Embryonic facial prominence (tissue), 1 donor: Measurements from ENCODE around the gene FRS2.
"Not testable (repeated sequence)": the region's sequence is repeated elsewhere in the genome, so short reads cannot be mapped to it uniquely, and the experiment has no call there.

Experiments used
- DNase-seq: peaks from one replicate; pipeline ENCODE4 v3.0.0-alpha.2; 2016; ENCODE audit errors: extremely low spot score

The FRS2 gene

DNA sequence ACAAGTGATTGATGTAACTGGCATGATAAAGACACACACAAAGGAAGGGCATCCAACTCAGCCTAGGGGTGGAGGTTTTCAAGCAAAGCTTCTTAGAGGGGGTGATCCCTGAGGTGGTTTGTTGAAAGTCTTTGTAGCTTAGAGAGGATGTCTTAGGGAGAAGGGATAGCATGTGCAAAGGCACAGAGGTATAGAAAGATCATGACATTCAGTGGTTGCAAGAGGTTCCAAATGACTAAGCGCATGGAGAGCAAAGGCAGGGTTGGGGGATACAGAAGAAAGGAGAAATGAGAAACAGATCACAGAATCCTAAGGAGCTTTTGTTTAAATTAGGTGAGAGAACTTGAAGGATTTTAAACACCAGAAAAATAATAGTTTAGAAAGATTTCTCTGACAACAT lies 109.9 kb downstream of the FRS2 start:
- no peak for DNase-seq

DNA sequence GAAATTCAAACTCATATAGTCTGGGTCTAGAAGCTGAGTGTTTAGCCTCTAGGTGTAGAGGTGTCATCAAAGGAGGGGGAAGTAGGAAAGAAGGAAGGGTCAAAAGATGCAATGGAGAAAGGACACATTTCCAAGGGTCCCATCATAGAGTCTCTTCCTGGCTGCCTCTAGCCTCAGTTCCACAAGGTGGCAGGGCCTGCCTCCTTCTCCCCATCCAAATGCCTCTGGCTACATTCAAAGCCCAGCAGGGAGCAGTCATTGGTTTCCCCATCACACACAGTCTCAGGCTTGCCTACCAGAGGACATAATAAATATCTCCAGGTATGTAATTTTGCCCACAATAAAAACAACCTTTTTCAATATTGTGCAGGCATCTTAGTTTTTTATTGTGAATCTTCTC lies 113.0 kb downstream of the FRS2 start:
- DNase-seq, result no peak

GRCh38 chr12:69585189-69586062 lies 115.2 kb downstream of the FRS2 start, which contains the start of gene CCT2:
Gene CCT2 (plus strand): TSS chr12:69585459. CDS start chr12:69585522, 63 bp downstream.
- peak; percentile 100 for DNase-seq

DNA sequence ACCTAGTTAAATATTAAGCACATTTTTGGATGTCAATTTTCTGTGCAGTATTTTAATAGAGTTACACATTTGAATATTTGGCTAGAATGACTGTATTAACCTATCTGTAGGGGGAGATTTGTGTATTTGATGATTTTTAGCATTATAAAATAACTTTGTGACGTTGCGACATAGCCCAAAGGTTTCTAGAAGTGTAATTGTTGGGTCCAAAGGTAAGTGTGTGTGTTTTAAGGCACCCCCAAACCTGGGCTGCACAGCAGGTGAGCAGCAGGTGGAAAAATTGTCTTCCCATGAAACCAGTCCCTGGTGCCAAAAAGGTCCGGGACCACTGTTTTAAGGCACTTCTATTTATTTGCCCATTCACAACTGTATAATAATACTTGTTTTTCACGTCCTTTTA lies 118.3 kb downstream of the FRS2 start:
- DNase-seq, result no peak

DNA sequence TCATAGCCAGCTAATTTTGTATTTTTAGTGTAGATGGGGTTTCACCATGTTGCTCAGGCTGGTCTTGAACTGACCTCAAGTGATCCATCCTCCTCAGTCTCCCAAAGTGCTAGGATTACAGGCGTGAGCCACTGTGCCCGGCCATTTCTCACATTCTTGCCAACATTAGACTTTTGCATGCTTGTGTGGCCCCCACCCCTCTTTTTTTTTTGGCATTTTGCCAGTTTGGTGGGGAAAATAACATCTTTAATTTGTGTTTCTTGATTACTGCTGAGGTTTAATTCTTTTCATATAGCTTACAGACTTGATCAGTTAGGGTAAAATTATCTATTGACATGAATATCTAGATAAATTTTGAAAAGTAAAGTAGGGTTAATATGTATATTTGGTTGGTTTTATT lies 118.9 kb downstream of the FRS2 start:
- DNase-seq, result no peak

DNA sequence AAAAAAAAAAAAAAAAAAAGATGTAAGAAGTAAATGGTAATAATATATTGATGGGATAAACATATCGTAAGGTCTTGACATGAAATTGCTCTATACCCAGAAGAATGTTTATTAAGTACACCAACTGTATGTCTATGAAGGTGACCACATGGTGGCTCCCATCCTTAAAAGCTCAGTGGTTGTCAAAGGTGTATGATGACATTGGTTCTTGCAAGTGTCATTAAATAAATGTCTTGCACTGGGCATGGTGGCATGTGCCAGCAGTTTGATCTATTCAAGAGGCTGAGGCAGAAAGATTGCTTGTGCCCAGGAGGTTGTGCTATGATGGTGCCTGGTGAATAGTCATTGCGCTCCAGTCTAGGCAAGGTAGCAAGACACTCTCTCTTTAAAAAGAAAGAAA lies 125.5 kb downstream of the FRS2 start:
- DNase-seq, result no peak

DNA sequence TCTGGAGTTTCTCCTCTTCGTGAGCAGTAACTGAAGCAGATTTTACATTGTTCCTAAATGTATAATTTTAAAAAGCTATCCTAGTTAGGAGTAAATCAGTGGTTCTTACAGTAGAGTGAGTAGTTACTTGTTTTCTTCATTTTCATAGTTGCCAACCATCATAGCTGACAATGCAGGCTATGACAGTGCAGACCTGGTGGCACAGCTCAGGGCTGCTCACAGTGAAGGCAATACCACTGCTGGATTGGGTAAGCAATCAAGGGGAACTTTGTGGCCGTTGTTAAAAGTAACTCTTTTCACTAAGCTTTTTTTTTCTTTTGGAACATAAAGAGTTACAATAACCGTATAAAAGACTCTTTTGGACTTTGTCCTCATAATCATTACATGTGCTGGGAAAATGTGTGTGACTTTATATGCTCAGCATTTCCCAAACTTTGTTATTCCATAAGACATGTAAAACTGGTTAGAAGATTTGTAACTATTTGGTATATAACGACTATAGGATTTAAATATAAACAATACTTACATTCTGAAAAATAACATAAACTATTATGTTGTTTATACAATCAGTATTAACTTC lies 128.1 kb downstream of the FRS2 start:
- DNase-seq, result no peak

GRCh38 chr12:69600804-69601203 lies 130.6 kb downstream of the FRS2 start:
- DNase-seq, result no peak

DNA sequence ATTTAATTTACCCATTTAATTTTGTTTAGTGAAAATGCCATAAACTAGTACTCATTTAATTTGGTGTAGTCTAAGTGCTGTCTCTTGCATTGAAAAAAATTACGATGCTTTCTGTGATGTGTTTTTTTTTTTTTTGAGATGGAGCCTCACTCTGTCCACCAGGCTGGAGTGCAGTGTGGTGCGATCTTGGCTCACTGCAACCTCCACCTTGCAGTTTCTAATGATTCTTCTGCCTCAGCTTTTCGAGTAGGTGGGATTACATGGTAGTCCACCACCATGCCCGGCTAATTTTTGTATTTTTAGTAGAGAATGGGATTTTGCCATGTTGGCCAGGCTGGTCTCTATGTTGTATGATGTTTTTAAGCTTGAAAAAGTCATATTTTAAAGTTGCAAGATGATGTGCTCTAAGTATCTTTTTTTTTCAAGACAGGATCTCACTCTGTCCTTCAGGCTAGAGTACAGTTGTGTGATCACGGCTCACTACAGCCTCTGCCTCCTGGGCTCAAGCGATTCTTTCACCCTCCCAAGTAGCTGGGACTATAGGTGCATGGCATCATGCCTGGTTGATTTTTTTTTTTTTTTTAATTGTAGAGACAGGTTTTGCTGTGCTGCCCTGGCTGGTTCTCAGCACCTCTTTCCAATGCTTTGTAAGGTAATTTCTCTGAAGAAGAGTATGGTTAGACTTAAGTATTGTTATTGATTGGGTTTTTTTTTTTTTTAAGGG lies 131.9 kb downstream of the FRS2 start:
- DNase-seq, result no peak

DNA sequence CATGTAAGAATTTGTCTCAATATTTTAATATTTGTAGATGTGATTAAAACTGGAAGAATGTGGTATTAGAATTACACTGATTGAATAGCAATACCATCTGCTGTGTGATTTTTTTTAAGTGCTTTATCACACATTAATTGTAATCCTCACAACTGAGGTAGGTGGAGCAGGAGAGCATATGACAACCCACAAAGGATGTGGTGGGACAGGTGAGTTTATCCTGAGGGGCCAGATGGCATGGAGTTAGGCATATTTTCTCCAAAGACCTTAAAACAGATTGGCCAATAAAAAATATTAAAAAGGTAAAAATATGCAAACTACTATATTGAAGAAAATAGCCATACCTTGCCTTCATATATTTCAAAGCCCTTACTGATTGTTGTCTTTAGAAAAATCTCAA lies 132.8 kb downstream of the FRS2 start:
- no peak for DNase-seq

- DNase-seq, result not testable (repeated sequence)
These were observed 133.4 kb downstream of the FRS2 start for GRCh38 chr12:69603556-69603955.

- not testable (repeated sequence) for DNase-seq
These were observed 134.1 kb downstream of the FRS2 start for GRCh38 chr12:69604275-69604674.

DNA sequence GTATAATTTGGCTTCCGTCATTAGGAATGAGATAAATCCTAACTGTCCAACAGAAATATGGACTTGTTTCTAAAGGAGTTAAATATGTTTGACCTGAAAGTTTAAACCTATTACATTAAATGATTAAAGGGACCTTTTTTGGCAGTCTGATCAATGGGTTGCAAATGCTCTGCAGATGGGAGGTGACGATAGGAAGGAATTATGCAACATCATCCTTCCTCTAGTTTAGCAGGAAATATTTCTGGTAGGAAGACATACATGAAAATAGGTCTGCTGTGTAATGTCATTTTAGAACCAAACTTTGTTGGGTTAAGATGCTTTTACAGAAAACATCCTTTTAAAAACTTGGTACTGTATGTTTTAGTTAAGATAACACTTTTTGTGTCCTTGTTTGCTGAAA lies 137.9 kb downstream of the FRS2 start:
- DNase-seq, result no peak

DNA sequence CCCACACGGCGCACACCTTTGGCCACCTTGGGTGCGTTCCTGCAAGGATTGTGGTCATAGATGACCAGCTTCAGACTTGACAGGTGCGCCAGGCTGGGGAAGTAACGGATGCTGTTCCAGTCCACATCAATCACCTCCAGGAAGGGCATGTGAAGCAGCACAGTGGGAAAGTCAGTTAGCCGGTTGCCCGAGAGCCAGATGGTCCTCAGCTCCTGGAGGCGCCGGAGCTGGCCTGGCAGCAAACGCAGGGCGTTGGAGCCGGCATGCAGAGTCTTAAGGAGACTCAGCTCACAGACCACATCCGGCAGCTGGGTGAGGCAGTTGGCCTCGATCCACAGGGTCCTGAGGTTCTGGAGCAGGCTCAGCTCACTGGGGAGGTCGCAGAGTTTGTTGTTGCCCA lies 139.9 kb downstream of the FRS2 start:
- DNase-seq, result no peak

- DNase-seq, result no peak
These were observed 140.5 kb downstream of the FRS2 start, which contains the start of gene LRRC10 for GRCh38 chr12:69610729-69611128. Gene LRRC10 (minus strand): TSS chr12:69610907. CDS start chr12:69610838, 69 bp downstream.

DNA sequence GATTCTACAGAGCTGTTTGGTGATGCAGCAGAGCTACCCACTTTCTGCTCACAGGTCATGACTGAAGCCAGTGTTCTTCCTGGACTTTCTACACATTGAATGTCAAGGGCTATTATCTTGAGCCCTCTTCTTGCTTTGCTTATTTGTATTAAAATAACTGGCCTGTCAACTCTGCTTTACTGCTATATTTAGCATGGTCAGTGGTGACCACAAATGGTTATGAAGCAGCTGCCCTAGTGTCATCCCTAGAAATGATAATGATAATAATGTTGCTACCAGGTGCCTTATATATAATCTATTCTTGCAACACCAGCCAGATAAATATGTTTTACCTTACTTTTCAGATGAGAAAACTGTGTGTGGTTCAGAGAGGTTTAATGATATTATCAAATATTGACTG lies 143.2 kb downstream of the FRS2 start:
- no peak for DNase-seq

GRCh38 chr12:69616025-69616424 lies 145.8 kb downstream of the FRS2 start:
- no peak for DNase-seq

GRCh38 chr12:69619050-69619449 lies 148.9 kb downstream of the FRS2 start:
- DNase-seq, result no peak

DNA sequence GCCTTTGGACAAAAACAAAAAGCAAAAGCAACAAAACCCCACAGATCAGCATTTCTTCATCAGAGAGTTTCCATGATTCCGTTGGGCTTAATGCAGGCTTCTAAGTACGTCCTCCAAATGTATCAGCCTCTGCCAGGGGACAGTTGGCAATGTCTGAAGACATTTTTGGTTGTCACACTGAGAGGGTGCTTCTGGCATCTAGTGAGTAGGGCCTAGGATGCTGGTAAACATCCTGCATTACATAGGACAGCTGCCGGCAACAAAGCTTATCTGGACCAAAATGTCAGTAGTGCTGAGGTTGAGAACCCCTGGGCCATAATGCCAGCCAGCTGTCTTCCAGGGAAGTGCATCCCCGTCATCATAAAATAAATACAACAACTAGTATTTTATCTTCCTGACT lies 149.9 kb downstream of the FRS2 start:
- no peak for DNase-seq

DNA sequence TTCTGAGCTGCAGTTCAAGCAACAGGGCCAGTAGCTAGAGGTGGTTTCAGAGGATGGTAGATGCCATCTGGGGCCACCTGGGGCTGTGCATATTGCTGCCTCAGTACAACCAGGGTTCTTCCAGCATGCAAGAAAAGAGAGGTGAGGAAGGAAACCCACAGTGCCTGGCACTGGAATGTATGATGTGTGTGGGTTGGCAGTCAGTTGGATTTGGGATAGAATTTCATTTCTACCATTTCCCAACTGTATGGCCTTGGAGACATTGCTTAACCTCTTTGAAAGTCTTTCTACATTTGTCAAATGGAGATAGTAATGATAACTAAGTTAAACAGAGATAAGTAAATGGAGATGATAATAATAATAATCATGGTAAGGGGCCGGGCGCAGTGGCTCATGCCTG lies 150.7 kb downstream of the FRS2 start:
- DNase-seq, result no peak

DNA sequence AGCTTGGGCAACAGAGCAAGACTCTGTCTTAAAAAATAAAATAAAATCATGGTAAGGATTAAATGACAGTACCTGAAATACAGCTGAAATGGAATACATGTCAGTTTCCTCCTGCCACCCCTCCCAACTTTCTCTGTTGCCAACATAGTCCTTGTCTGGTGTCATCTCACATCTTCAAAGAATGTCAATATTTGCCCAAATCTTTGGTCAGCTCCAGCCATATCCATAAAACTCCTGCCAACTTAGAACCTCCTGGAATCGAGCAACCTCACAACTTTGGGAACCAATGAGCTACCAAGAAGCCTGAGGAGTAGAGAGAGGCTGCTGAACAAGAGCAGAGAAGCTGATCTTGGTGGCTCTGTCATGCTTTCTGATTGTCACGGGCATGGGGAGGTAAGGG lies 151.4 kb downstream of the FRS2 start:
- DNase-seq, result no peak

DNA sequence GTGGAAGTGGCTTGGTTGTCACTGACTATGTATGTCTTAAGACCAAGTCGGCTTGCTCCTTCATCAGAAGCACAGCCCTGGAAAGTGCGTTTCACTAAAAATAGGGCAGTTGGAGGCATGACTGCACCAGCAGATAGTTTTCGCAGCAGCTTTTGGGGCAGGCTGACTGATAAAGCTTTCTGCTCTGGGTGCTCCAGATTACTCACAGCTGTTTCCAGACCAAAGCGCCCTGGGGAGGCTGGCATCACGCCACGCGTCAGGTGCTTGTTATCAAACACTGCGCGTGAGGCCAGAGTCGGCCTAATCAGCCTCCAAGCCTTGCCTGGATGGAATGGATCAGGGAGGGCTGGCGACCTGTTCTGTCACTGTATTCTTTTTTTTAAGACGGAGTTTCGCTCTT lies 153.8 kb downstream of the FRS2 start:
- DNase-seq, result no peak

DNA sequence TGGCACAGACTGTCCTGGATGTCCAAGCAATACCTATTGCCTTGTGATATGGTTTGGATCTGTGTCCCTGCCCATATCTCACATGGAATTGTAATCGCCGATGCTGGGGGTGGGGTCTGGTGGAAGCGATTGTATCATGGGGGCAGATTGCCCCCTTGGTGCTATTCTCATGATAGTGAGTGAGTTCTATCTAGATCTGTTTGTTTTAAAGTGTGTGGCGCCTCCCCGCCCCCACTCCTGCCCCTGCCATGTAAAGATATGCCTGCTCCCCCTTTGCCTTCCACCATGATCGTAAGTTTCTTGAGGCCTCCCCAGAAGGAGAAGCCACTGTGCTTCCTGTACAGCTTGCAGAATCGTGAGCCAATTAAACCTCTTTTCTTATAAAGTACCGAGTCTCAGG lies 157.3 kb downstream of the FRS2 start:
- DNase-seq, result no peak
